Stromal cell of bone marrow (primary cell): ENCODE data around the gene ID1.
"Not testable (repeated sequence)": the region's sequence is repeated elsewhere in the genome, so short reads cannot be mapped to it uniquely, and the experiment has no call there.

Experiments used
- DNase-seq: peaks from one replicate; pipeline ENCODE4 v3.0.0-alpha.2; 2012; ENCODE audit warnings: low read depth

ID1 gene

GRCh38 chr20:31638317-31638716 lies 33.2 kb downstream of the ID1 start:
- no peak for DNase-seq

GRCh38 chr20:31638816-31639215 lies 33.7 kb downstream of the ID1 start:
- DNase-seq = no peak

- DNase-seq = no peak
Measured at GRCh38 chr20:31640259-31640658, 35.2 kb downstream of the ID1 start.

DNA sequence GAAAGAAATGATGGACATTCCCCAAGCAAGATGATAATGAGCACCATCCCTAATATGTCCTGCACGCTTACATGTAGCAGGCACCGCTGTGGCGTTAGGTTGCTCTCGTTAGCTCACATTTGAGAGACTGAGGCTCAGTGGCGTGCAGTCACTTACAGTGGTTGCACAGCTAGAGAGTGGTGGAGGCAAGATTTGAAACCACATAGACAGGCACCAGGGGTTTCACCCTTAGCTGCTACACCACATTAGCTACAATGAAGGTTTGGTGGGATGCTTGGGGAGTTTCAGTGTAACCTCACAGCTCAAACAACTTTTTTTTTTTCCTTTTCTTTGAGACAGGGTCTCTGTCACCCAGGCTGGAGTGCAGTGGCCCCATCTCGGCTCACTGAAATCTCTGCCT lies 36.3 kb downstream of the ID1 start:
- no peak for DNase-seq

DNA sequence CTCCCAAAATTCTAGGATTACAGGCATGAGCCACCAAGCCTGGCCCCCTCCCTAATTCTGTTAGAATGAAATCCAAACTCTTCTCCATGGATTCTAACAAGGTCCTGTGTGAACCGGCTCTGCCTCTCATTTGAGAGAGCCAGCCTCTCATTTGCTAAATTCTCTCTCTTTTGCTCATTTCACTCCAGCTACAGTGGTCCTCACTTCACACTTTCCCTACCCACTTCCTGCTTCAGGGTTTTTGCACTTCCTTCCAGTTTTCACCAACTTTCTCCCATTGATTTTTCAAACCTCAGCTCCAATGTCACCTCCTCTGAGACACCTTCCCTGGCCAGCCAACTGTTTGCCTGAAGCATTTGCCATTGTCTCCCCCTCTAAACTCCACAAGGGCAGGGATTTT lies 37.7 kb downstream of the ID1 start:
- no peak for DNase-seq

DNA sequence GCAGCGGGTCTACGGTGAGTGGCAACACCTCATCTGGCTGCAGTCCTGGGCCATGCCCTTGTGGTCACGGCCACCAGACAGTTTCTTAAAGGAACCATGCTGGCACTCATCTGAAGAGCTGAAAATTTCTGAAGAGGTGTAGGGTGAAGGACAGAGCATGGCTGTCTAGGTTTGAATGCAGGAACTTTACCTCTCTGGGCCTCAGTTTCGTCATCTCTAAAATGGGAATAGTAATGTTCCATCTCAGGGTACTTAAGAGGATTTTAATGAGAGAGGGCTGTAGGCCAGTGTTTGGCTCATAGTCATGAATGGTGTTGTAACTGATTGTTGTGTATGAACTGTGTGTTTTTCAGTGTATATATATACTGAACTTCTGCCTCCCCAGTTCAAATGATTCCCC lies 38.4 kb downstream of the ID1 start:
- DNase-seq = no peak

DNA sequence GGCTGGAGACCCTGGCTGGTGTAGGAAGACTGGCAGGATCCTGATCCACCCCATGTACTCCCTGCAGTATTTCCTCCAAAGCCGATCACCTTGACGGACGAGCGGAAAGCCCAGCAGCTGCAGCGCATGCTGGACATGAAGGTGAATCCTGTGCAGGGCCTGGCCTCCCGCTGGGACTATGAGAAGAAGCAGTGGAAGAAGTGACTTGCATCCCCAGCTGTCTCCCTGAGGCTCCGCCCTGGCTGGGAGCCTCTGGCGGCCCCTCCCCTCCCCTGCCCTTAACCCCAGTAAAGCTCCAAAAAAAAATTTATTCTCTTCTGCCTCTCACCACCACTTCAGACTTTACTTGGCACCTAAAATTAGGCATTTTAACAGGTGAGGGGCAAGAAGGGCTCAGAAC lies 39.6 kb downstream of the ID1 start:
- no peak for DNase-seq

DNA sequence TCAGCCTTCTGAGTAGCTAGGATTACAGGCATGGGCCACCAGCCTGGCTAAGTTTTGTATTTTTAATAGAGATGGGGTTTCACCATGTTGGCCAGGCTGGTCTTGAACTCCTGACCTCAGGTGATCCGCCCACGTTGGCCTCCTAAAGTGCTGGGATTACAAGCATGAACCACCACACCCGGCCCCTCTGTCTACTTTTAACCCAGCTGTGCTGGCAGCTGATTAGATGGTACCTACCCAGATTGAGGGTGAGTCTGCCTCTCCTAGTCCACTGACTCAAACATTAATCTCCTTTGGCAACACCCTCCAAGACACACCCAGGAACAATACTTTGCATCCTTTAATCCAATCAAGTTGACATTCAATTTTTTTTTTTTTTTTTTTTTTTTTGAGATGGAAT lies 43.0 kb downstream of the ID1 start:
- DNase-seq = not testable (repeated sequence)

GRCh38 chr20:31652917-31653396 lies 47.9 kb downstream of the ID1 start:
- DNase-seq = peak; percentile 61

- DNase-seq = no peak
Measured at GRCh38 chr20:31653561-31653960, 48.5 kb downstream of the ID1 start.

GRCh38 chr20:31654534-31654933 lies 49.4 kb downstream of the ID1 start:
- no peak for DNase-seq
